Neutrophil (primary cell): ENCODE data around the gene PDGFC.

Experiments used
- H3K27ac ChIP-seq: fragments of 200-600 bp; sonication (generic); 2 replicates; pipeline ENCODE4 v1.5.1; 2016; ENCODE audit warnings: mild to moderate bottlenecking, moderate library complexity
- H3K27me3 ChIP-seq: fragments of 200-600 bp; sonication (generic); 2 replicates; pipeline ENCODE4 v1.6.0; 2016; ENCODE audit warnings: mild to moderate bottlenecking
- H3K36me3 ChIP-seq: fragments of 200-600 bp; sonication (generic); 2 replicates; pipeline ENCODE4 v1.5.1; 2017
- H3K4me1 ChIP-seq, 2 experiments: fragments of 200-600 bp in 1 of 2; sonication (generic) in 1 of 2; 1 replicate in 1 of 2; 2 replicates in 1 of 2; pipeline versions ENCODE4 v1.5.1 to v1.6.1; 2013 to 2016; ENCODE audit warnings: low read depth in 1 of 2, low read length in 1 of 2, mild to moderate bottlenecking in 1 of 2, moderate library complexity in 1 of 2; ENCODE audit not compliant: control insufficient read depth in 1 of 2, insufficient read depth in 1 of 2
- H3K4me3 ChIP-seq, 2 experiments: fragments of 200-600 bp in 1 of 2; sonication (generic) in 1 of 2; 1 replicate in 1 of 2; 2 replicates in 1 of 2; pipeline ENCODE4 v1.5.1; 2013 to 2016; ENCODE audit warnings: low read depth in 1 of 2, low read length in 1 of 2, mild to moderate bottlenecking in 1 of 2, moderate library complexity in 1 of 2
- H3K9me3 ChIP-seq: fragments of 200-600 bp; sonication (generic); 2 replicates; pipeline ENCODE4 v1.5.1; 2016
- TF ChIP-seq, protein P1 (sequence below): fragments of 200-600 bp; sonication (generic); IDR thresholded peaks from 2 replicates; pipeline ENCODE4 v1.5.1; 2016; ENCODE audit warnings: antibody characterized with exemption

The PDGFC gene

DNA sequence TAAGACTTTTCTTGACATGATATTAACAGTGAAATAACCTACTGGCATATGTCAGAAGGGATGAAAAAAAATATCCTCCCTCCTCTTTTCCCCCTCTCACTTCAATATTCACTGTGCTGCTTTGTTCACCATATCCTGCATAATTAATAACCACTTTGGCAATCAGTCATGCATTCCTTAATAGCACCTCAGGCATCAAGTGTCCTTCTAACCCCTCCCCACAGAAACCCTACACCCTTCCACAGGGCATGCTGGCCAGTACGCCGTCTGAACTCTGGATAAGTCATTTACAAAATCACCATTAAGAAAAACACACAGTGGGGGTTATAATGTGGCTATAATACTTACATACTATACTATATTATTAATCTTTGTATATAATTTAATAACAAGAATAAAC, 165.9 kb downstream of the PDGFC start:
- no peaks in the 10 kb centered on the region for H3K27me3 ChIP-seq
- no peak overlapping the region for H3K27ac ChIP-seq
- TF ChIP-seq, protein P1, sequence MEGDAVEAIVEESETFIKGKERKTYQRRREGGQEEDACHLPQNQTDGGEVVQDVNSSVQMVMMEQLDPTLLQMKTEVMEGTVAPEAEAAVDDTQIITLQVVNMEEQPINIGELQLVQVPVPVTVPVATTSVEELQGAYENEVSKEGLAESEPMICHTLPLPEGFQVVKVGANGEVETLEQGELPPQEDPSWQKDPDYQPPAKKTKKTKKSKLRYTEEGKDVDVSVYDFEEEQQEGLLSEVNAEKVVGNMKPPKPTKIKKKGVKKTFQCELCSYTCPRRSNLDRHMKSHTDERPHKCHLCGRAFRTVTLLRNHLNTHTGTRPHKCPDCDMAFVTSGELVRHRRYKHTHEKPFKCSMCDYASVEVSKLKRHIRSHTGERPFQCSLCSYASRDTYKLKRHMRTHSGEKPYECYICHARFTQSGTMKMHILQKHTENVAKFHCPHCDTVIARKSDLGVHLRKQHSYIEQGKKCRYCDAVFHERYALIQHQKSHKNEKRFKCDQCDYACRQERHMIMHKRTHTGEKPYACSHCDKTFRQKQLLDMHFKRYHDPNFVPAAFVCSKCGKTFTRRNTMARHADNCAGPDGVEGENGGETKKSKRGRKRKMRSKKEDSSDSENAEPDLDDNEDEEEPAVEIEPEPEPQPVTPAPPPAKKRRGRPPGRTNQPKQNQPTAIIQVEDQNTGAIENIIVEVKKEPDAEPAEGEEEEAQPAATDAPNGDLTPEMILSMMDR, result no peak
- H3K4me1 ChIP-seq, result no peaks in the 10 kb centered on the region
- no peaks in the 10 kb centered on the region for H3K9me3 ChIP-seq
- no peak overlapping the region for H3K4me3 ChIP-seq
- no peaks in the 10 kb centered on the region for H3K36me3 ChIP-seq

DNA sequence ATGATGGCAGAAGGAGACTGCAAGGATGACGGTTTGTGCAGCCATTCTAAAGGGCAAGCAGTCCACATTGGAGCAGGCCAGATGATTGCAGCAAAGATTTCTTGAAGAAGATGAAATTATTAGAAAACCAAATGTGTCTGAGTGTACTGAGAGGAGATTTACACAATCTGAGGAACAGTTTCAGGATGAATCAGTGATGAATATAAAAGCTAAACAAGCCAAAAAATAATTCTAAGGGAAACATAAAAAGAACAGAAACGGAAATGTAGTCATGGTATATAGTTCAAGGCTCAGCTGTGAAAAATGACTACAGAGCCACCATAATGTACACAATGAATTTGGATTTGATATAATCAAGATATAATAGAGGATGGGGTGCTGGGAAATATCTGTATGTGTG, 168.5 kb downstream of the PDGFC start:
- TF ChIP-seq, protein P1, result no peak
- H3K27ac ChIP-seq, result no peak overlapping the region
- H3K4me3 ChIP-seq, result no peak overlapping the region
- H3K27me3 ChIP-seq, result no peaks in the 10 kb centered on the region
- no peaks in the 10 kb centered on the region for H3K9me3 ChIP-seq
- H3K4me1 ChIP-seq, result no peaks in the 10 kb centered on the region
- H3K36me3 ChIP-seq, result no peaks in the 10 kb centered on the region

DNA sequence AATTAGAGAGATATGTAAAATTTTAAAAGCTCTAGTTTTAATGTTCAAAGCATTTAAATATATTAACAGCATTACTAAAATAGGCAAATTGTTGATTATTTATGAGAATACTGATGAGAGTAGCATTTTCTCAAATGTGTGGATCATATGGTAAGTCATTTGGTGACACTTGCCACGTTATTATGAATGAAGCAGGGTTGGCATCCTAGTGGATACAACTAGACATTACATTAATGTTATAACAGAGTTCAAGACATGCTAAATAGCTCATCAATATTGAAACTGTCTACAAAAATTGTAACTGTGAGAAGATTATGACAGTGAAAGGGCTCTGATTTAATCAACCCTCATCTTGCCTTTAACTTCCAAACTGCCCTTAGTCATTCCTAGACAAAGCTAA, 171.1 kb downstream of the PDGFC start:
- H3K36me3 ChIP-seq, result no peaks in the 10 kb centered on the region
- no peak overlapping the region for H3K4me3 ChIP-seq

DNA sequence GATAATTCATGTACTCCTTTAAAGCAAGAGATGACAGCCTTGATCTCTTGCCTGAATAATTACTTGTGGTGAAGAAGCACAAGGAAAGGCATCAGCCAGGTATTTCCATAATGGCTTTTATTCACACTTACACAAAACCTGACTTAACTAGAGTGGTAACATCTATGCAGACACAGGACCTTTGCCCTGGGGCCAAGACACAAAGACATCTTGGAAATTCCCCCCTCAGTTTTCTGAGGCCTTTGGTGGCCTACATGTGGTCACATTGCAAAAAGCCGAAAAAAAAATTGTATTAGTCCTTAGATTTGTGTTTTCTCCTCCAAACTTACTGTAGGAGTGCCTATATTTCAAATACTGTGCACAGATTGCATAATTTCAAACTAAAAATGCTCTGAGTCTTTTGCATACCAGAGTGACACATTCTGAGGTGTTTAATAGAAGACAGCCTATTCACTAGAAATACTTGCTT, 172.4 kb downstream of the PDGFC start:
- H3K4me3 ChIP-seq, result no peak overlapping the region
- no peak overlapping the region for H3K27ac ChIP-seq

More for the DNA sequence above, 171.1 kb downstream of the PDGFC start:
- no peaks in the 10 kb centered on the region for H3K27me3 ChIP-seq
- no peaks in the 10 kb centered on the region for H3K4me1 ChIP-seq
- no peak overlapping the region for H3K27ac ChIP-seq
- H3K9me3 ChIP-seq, result no peaks in the 10 kb centered on the region
- TF ChIP-seq, protein P1, result no peak

DNA sequence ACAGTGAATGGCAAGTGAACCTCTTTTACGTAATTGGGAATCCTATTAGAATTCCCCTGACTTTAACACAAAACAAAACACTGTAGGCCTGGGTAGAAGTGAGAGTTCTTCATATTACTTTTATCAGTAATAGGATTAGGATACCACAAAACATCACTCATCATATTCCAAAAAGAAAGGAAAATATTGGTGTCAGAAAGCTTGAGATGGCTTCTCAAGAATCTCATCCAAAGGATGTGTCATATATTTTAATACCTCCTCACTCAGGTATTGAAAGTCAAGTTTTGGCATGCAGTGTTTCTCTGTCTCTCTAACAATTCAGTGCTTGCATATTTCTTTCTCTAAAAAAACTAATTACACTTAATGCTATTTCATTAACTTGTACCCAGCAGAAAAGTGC, 173.2 kb downstream of the PDGFC start:
- H3K4me3 ChIP-seq, result no peak overlapping the region
- H3K27ac ChIP-seq, result no peak overlapping the region
- no peaks in the 10 kb centered on the region for H3K4me1 ChIP-seq
- no peaks in the 10 kb centered on the region for H3K9me3 ChIP-seq
- TF ChIP-seq, protein P1, result no peak
- no peaks in the 10 kb centered on the region for H3K36me3 ChIP-seq
- no peaks in the 10 kb centered on the region for H3K27me3 ChIP-seq

More for the DNA sequence above, 172.4 kb downstream of the PDGFC start:
- TF ChIP-seq, protein P1, result no peak
- Histone ChIP-seq H3K4me1 (no peaks in the 10 kb centered on the region), H3K36me3 (no peaks in the 10 kb centered on the region), H3K27me3 (no peaks in the 10 kb centered on the region), H3K9me3 (no peaks in the 10 kb centered on the region)

DNA sequence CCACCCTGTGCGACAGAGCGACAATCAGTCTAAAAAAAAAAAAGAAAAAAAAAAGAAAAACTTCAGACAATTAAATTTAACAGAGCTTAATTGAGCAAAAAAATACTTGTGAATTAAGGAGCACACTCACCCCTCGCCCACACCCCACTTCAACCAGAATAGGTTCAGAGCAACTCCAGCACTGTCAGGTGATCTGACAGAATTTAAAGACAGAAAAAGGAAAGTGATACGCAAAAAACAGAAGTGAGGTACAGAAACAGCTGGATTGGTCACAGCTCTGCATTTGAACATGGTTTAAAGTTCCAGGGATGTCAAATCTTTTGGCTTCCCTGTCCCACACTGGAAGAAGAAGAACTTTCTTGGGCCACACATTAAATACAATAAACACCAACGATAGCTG, 174.4 kb downstream of the PDGFC start:
- H3K4me1 ChIP-seq, result no peaks in the 10 kb centered on the region
- H3K4me3 ChIP-seq, result no peak overlapping the region
- no peaks in the 10 kb centered on the region for H3K27me3 ChIP-seq
- H3K9me3 ChIP-seq, result no peaks in the 10 kb centered on the region
- TF ChIP-seq, protein P1, result no peak
- H3K27ac ChIP-seq, result no peak overlapping the region
- no peaks in the 10 kb centered on the region for H3K36me3 ChIP-seq
